Stimulated activated CD8-positive, alpha-beta memory T cell treated with anti-CD3 and anti-CD28 coated beads, Interleukin-12 subunit alpha, Interleukin-12 subunit beta, amount 100 ng/mL, for 4 hours (primary cell): Measurements from ENCODE around the gene GMDS.
"Not testable (repeated sequence)": the region's sequence is repeated elsewhere in the genome, so short reads cannot be mapped to it uniquely, and the experiment has no call there.

ENCODE experiments used
- DNase-seq: peaks from one replicate; pipeline ENCODE4 v3.0.0-alpha.2; 2020; ENCODE audit warnings: low read depth

Gene GMDS

DNA sequence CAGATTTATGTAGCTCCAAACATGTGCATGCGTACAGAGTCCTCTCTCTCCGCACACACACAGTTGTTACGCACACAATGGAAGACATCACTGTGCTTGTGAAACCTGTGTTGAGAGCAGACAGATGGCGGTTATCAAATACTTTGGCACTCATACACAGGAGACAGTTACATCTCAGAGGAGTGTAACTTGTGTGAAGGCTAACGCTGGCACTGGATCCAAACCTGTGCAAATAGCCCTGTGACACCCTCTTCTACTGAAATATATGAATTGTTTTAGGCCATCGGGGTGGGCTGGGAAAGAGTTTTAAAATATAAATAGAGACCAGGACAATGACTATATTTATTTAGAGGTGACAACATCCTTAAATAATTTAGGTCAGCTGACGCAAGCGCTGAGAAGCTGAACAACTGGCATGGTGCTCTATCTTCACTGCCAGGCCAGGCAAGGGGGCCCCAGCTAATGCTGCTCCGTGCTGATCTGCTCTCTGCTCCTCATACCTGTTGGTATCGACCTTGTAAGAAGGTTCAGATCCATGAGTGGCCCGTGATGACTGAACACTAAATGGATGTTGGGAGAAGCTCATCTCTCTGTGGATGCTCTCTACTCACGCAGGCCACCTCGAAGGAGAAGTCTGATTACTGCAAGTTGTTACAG is 566.2 kb downstream of the GMDS start:
- DNase-seq, result no peak

- no peak for DNase-seq
These were observed 567.2 kb downstream of the GMDS start for GRCh38 chr6:1678201-1678600.

- no peak for DNase-seq
These were observed 573.0 kb downstream of the GMDS start for GRCh38 chr6:1672379-1672778.

DNA sequence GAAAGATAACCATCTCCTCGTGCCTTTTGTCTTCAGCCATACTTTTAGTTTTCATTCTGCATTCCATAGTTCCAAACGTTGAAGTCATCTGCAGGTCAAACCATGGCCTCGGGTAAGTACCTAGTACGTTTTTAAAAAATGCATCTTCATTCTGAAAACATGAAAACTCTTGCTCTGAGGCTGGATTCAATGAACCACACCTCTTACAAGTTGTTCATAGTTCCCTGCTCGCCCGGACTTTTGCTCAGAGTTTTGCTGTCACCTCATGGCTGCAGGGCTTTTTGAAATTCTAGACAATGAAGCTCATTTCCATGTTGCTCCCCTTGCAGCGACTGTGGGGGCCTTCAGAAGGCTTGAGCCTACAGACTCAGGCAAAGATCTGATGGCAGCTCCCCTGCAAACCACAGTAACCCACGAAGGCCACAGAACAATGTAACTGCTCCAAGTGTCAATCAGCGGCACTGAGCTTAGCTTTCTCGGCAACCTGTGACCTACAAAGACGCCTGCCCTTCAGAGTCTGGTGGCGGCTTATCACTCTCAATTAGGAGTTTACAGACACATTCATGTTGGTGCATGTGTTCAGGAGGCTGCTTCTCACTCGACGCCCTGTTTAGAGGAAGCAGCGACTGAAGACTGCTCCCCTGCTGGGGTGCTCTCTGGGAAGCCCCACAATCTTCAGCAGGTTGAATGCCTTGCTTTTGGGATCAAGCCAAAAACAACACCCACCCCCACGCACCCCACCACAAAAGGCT is 574.5 kb downstream of the GMDS start:
- no peak for DNase-seq

DNA sequence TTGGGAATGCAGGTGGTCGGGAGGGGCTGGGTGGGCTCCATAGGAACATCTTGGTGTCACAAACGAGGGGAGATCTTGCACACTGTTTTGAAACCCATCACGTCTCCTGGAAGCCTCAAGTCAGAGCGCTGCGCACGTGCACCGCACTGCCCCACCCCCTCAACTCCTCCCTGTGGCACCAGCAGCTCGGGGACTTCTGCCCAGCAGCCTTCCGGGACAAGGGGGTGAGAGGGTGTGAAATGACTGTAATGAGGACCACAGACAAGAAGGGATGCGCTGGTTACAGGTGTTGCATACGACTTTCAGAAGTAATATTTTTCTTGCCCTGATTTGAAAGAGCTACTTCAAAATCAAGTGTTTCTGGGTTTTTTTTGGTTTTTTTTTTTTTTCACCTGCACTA is 575.4 kb downstream of the GMDS start:
- no peak for DNase-seq

DNA sequence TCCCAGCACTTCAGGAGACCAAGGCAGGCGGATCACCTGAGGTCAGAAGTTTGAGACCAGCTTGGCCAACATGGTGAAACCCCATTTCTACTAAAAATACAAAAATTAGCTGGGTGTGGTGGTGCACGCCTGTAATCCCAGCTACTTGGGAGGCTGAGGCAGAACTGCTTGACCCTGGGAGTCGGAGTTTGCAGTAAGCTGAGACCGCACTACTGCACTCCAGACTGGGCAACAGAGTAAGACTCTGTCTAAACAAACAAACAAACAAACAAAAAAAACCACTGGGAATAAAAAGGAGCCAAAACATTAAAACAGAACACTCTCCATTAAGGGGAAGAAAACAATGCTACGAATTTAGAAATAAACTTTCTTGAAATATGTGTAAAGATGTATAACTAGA is 576.9 kb downstream of the GMDS start:
- DNase-seq, result not testable (repeated sequence)

DNA sequence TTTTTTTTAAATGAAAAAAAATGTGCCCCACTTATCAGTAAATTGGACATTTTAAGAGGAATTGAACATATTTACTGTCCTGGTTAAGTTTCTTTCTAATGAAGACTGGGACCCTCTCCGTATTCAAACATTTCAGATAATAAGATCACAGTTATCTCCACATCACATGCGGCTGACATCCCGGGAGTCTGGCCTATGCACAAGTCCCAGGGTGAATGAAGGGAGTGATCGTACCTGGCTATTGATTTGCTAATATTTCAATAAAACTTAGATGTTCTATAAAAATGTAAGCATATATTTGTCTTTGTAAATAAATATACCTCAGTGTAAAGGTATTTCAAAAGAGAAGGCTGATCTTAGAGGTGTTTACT is 577.6 kb downstream of the GMDS start:
- no peak for DNase-seq

DNA sequence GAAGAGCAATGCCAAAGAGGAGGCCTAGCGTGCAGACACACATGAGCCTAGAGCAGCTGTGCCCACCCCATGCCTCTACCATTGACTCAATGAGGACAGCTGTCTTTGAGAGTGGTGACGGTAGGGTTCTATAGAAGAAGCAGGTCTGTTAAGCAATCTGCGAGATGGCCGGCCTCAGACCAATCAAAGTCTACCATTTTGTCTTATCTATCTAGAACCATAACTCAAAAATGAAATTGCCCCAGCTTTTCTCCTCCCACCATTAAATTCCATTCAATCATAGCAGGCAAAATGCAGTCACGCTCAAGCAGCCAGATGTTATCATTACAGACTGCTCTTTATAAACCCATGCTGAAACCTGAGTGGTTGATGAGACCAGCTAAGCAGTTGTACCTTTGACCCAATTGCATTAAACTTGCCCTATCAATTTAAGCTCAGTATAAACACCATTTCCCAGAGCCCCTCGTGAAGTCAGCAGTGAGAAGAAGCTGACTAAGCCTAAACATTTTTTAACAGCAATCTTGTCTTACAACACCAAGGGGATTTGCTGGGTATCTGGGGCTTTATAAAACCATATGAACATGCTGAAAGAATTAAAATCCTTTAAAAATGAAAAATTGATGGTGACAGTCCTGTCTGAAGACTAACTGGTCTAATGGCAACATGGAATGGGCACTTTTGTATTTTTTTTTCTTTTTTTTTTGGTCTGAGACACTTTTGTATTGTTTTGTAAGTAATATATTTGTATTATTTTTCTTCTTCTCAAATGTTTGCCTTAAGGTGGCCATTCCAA is 578.2 kb downstream of the GMDS start:
- DNase-seq, result no peak

DNA sequence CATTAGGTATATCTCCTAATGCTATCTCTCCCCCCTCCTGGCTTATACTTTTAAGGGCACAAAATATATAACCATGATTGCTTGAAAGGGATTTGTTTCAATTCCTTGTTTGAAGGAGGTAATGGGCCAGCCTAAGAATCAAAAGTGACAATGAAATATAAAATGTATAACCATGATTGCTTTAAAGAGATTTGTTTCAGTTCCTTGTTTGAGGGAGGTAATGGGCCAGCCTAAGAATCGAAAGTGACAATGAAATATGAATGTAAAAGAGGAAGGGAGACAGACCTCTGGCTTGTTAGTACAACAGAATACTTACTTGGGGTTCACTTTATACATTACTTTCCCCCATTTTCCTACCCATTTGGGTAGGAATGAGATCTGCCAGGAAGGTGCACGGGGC is 580.2 kb downstream of the GMDS start:
- DNase-seq, result no peak

GRCh38 chr6:1664329-1664728 is 581.1 kb downstream of the GMDS start:
- DNase-seq, result no peak

- DNase-seq, result no peak
These were observed 581.9 kb downstream of the GMDS start for GRCh38 chr6:1663511-1663910.

DNA sequence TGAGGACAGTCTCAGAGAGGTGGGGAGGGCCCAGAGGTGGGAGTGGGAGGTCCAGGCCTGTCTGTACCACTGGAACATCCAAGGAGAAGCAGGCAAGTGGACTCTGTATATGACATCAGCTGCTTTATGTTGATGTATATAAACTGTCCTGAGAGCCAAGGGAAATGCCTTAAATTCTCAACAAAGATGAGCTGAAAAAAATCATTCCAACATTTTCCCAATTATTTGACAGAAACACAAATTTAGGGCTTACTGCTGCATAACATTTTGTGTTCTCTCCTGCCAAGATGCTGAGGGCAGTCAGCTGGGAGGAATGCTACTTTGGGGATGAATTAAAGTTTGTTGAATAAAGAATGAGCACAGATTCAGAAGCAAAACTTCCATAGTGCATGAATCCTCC is 582.9 kb downstream of the GMDS start:
- no peak for DNase-seq

- no peak for DNase-seq
These were observed 585.6 kb downstream of the GMDS start for GRCh38 chr6:1659816-1660215.

GRCh38 chr6:1658212-1659005 is 587.0 kb downstream of the GMDS start:
- no peak for DNase-seq

DNA sequence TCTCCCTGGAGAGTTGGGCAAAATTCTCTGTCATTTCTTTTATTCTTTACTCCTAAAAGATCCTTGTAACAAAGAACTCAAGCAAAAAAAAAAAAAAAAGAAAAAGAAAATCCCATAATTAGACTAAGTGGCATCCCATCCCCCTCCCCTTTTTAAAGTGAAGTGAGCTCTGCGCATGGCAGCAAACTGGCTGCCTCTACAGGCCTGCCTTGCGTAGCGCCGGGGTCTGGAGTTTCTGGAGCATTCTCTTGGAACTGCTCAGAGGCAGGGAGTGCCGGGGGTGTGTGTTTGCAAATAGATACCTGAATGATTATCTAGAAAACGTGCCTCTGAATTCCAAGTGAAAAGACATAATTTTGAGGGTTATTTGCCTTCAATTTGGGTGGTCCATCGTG is 587.6 kb downstream of the GMDS start:
- DNase-seq, result no peak

GRCh38 chr6:1657116-1657770 is 588.2 kb downstream of the GMDS start:
- no peak for DNase-seq

GRCh38 chr6:1654054-1654453 is 591.4 kb downstream of the GMDS start:
- no peak for DNase-seq

- DNase-seq, result no peak
These were observed 592.6 kb downstream of the GMDS start for GRCh38 chr6:1652842-1653241.

DNA sequence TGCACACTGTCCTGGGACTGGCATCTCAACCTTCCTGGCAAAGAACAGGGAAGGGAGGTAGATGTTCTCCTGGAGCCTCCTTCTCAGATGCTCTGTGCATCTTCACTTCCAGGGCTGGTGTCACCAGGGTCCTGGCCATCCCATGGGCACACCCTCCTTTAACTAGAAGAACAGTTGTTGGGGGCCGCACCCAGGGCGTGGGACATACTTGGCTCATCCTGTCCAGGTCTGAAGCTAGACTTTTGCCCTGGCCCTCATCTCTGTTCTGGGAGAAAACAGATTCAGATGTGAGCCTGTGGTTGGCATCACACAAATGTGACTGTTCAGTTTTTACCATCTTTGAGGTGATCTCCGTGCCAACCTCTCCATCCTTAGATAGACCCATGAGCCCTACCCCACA is 594.0 kb downstream of the GMDS start:
- DNase-seq, result no peak

DNA sequence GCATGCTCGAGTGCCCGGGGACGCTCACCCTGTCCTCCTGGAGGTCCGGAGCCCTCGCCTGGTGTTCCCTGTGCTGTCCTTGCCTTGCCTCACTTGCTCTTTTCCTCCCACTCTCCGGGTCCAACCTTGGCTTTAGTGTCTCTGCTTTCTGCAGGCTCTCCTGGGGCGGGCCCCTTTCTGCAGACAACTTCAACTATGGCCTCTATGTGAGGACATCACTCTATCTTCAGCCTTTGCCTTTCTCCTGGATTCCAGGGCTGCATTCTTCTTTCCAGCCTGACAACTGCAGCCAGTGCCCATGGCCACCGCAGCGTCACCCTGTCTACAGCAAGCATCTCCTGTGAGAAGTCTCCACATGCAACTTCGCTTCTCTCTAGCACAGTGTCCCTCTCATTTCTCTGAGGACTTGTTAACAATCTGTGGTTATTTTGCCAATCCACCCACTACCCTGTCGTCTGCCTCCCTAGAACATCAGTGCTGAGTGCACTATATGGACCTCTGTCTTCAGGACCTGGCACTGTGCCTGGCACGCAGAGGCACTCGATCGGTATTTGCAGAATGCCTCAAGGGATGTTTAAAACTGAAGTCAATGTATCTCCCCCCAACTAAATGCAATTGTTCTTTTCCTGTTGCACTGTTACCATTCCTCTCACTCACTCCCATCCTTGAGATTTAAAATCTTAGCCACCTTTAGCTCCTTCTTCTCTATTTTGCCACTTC is 599.8 kb downstream of the GMDS start:
- DNase-seq, result no peak

DNA sequence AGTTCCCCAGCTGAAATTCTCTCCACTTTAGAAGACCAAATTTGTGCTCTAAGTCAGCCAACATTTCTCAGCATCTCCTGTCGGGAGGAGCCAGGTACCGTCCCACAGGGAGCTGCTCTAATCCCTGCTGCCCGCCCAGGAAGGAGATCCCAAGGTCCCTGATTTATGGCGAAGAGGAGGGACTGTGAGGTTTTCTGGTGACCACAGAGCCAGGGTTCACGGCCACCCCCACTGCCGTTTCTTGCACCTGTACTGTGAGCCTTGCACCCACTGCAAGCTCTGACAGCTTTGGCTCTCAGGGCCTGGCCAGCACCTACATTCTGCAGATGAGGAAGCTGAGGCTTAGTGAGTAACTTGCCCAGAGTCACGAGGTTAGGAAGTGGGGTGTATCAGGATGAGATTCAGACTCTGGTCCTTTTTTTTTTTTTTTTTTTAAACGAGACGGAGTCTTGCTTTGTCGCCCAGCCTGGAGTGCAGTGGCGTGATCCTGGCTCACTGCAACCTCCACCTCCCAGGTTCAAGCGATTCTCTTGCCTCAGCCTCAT is 600.8 kb downstream of the GMDS start:
- DNase-seq, result no peak
